Hepatocyte (in vitro differentiated cells): ENCODE results near the gene NR2E1. TPM values are rescaled to one million over a fixed set of nuclear protein-coding genes. Genes with fewer than 3 reads are reported as not detected.

Experiments
- DNase-seq: peaks from one replicate; pipeline ENCODE4 v3.0.0-alpha.2; 2016; ENCODE audit warnings: low spot score
- H2AFZ ChIP-seq: fragments of 200-600 bp; sonication (generic); 2 replicates; pipeline ENCODE4 v1.6.0; 2016; ENCODE audit warnings: antibody characterized with exemption, mild to moderate bottlenecking
- H3K27ac ChIP-seq: fragments of 200-600 bp; sonication (generic); 2 replicates; pipeline ENCODE4 v1.5.1; 2016; ENCODE audit warnings: mild to moderate bottlenecking
- H3K27me3 ChIP-seq: fragments of 200-600 bp; sonication (generic); 2 replicates; pipeline ENCODE4 v1.6.1; 2016
- H3K36me3 ChIP-seq: fragments of 200-600 bp; sonication (generic); replicated peaks from 2 replicates; pipeline ENCODE4 v1.5.1; 2016; ENCODE audit warnings: low read depth; ENCODE audit not compliant: insufficient read depth
- H3K4me1 ChIP-seq: fragments of 200-600 bp; sonication (generic); 2 replicates; pipeline ENCODE4 v1.5.1; 2016; ENCODE audit warnings: mild to moderate bottlenecking, moderate library complexity; ENCODE audit not compliant: insufficient read depth
- H3K4me2 ChIP-seq: fragments of 200-600 bp; sonication (generic); 2 replicates; pipeline ENCODE4 v1.6.0; 2016
- H3K4me3 ChIP-seq: fragments of 200-600 bp; sonication (generic); 2 replicates; pipeline ENCODE4 v1.5.1; 2016; ENCODE audit warnings: mild to moderate bottlenecking
- H3K79me2 ChIP-seq: fragments of 200-600 bp; sonication (generic); 2 replicates; pipeline ENCODE4 v1.6.0; 2017; ENCODE audit warnings: mild to moderate bottlenecking
- H3K9me2 ChIP-seq: fragments of 200-600 bp; sonication (generic); replicated peaks from 2 replicates; pipeline ENCODE4 v1.6.0; 2017; ENCODE audit warnings: mild to moderate bottlenecking; ENCODE audit not compliant: insufficient read depth
- H3K9me3 ChIP-seq: fragments of 200-600 bp; sonication (generic); 2 replicates; pipeline ENCODE4 v1.5.1; 2016; ENCODE audit warnings: low read depth, mild to moderate bottlenecking
- H4K20me1 ChIP-seq: fragments of 200-600 bp; sonication (generic); 2 replicates; pipeline ENCODE4 v1.6.0; 2016; ENCODE audit warnings: mild to moderate bottlenecking; ENCODE audit not compliant: insufficient read depth, poor library complexity, severe bottlenecking
- CTCF ChIP-seq: fragments of 200-600 bp; sonication (generic); IDR thresholded peaks from 2 replicates; pipeline ENCODE4 v1.5.1; 2016; ENCODE audit warnings: antibody characterized with exemption, mild to moderate bottlenecking; ENCODE audit not compliant: poor library complexity
- EZH2 ChIP-seq: fragments of 200-600 bp; sonication (generic); IDR thresholded peaks from 2 replicates; pipeline ENCODE4 v1.6.1; 2016; ENCODE audit warnings: antibody characterized with exemption, mild to moderate bottlenecking, borderline replicate concordance
- EZH2phosphoT487 ChIP-seq: fragments of 200-600 bp; sonication (generic); IDR thresholded peaks from one replicate; pipeline ENCODE4 v1.6.1; 2018; ENCODE audit warnings: antibody characterized with exemption, mild to moderate bottlenecking, low read depth, moderate library complexity; ENCODE audit not compliant: unreplicated experiment, severe bottlenecking
- WGBS: methylation state at CpG from one replicate; pipeline ENCODE4 v1.1.6; 2016; ENCODE audit warnings: low lambda C conversion rate; ENCODE audit errors: missing lambda C conversion rate; 5-methylcytosine and 5-hydroxymethylcytosine counted together
- polyA plus RNA-seq: library from polyadenylated mRNA; unstranded; fragments of >200 nt; fragmentation: Nextera tagmentation; extraction: Ambion mirVana; gene quantifications from 2 replicates; pipeline ENCODE4 v1.2.1, GENCODE V29; 2016
- total RNA-seq: library from RNA; depleted of rRNA; stranded (reverse); fragments of >200 nt; gene quantifications from 2 replicates; pipeline ENCODE4 v1.2.3, GENCODE V29; 2014

The NR2E1 gene
- total and polyA plus RNA-seq, 2 experiments from 2014 or later = not detected

- no peak for TF ChIP-seq EZH2phosphoT487
- no peak for TF ChIP-seq CTCF
- no peak for TF ChIP-seq EZH2
- H3K27me3 ChIP-seq = peaks cover 100% of the 10 kb centered on the region
- no peak overlapping the region for H2AFZ ChIP-seq
- H3K4me2 ChIP-seq = peak overlapping the region; percentile 82
- no peak overlapping the region for H3K27ac ChIP-seq
- H3K9me3 ChIP-seq = no peaks in the 10 kb centered on the region
- peaks cover 47% of the 10 kb centered on the region for H3K4me1 ChIP-seq
- H3K36me3 ChIP-seq = no peaks in the 10 kb centered on the region
- peaks cover 5% of the 10 kb centered on the region for H4K20me1 ChIP-seq
- H3K9me2 ChIP-seq = no peaks in the 10 kb centered on the region
- no peak overlapping the region for H3K4me3 ChIP-seq
- WGBS = 3% methylated on average over 17 of the region's 17 CpGs
- DNase-seq = no peak
- no peaks in the 10 kb centered on the region for H3K79me2 ChIP-seq
Observed at GRCh38 chr6:108164543-108164814, 1.3 kb upstream of the NR2E1 start.

- Histone ChIP-seq H3K27me3 (peaks cover 100% of the 10 kb centered on the region), H3K36me3 (no peaks in the 10 kb centered on the region), H3K4me3 (no peak overlapping the region), H2AFZ (no peak overlapping the region), H3K9me2 (no peaks in the 10 kb centered on the region), H3K4me1 (peaks cover 50% of the 10 kb centered on the region), H3K79me2 (no peaks in the 10 kb centered on the region), H3K4me2 (peak overlapping the region; percentile 82), H3K9me3 (no peaks in the 10 kb centered on the region), H3K27ac (no peak overlapping the region), H4K20me1 (peaks cover 5% of the 10 kb centered on the region)
- WGBS = 2% methylated on average over 69 of the region's 69 CpGs
- peak; percentile 98 for TF ChIP-seq EZH2
- no peak for TF ChIP-seq CTCF
- peak; percentile 35 for TF ChIP-seq EZH2phosphoT487
- no peak for DNase-seq
Observed at GRCh38 chr6:108164815-108165706, 761 bp upstream of the NR2E1 start.

- Histone ChIP-seq H3K27me3 (peaks cover 100% of the 10 kb centered on the region), H3K27ac (no peak overlapping the region), H4K20me1 (peaks cover 5% of the 10 kb centered on the region), H3K9me3 (no peaks in the 10 kb centered on the region), H3K79me2 (no peaks in the 10 kb centered on the region), H2AFZ (no peak overlapping the region), H3K36me3 (no peaks in the 10 kb centered on the region), H3K4me1 (peaks cover 50% of the 10 kb centered on the region), H3K9me2 (no peaks in the 10 kb centered on the region), H3K4me2 (peak overlapping the region; percentile 82), H3K4me3 (no peak overlapping the region)
- TF ChIP-seq EZH2phosphoT487 (no peak), CTCF (no peak), EZH2 (no peak)
- DNase-seq = no peak
- 4% methylated on average over 57 of the region's 58 CpGs for WGBS
Observed at GRCh38 chr6:108166664-108167448, 1.0 kb downstream of the NR2E1 start.
